HCT116 (cell line): ENCODE data around the gene CTNNAL1. TPM values are rescaled to one million over a fixed set of nuclear protein-coding genes. Genes with fewer than 3 reads are reported as not detected.
"Not testable (repeated sequence)": the region's sequence is repeated elsewhere in the genome, so short reads cannot be mapped to it uniquely, and the experiment has no call there.

ENCODE experiments used
- ATAC-seq: fragments of 200-7000 bp; cut with Tn5 transposase; 2 replicates; pipeline ENCODE4 v1.9.1; 2020; ENCODE audit warnings: mild to moderate bottlenecking, moderate library complexity
- BruUV-seq: library from RNA; stranded (reverse); fragments of 400-500 nt; replicated peaks from 2 replicates; lab custom pipeline; 2021; lab: Mats Ljungman, UMichigan
- CTCF ChIA-PET: fragments of 300-600 bp; sonication (Branson Sonifier 250); formaldehyde crosslinking; loops from one replicate; lab custom pipeline; 2021; ENCODE audit warnings: antibody characterized with exemption; lab: Charles Lee
- POLR2A ChIA-PET: fragments of 300-600, 350-600 bp; sonication (Branson Sonifier 250); formaldehyde crosslinking; loops from one replicate; lab custom pipeline; 2021; ENCODE audit warnings: antibody characterized with exemption; lab: Charles Lee
- RAD21 ChIA-PET, 2 experiments: fragments of 300-600 bp; sonication (Branson Sonifier 250); formaldehyde crosslinking; loops; one replicate each; lab custom pipeline; 2023; ENCODE audit warnings: low total read pairs in 2 of 2; ENCODE audit not compliant: uncharacterized antibody in 2 of 2, unreplicated experiment in 2 of 2, low non-redundant PET in 1 of 2; lab: Charles Lee
- DNase-seq: peaks from one replicate; pipeline ENCODE4 v3.0.0-alpha.2; 2010; ENCODE audit warnings: low read depth, low spot score
- H2AFZ ChIP-seq: fragments of 200-600 bp; shearing (Covaris generic), sonication (generic); 2 replicates; pipeline ENCODE4 v1.6.1; 2017; ENCODE audit warnings: low read depth, mixed run types, mixed read lengths, antibody characterized with exemption, low read length; ENCODE audit not compliant: poor library complexity, severe bottlenecking
- H3K27ac ChIP-seq: 2 replicates; pipeline ENCODE4 v1.5.1; 2012; ENCODE audit warnings: low read depth, low read length
- H3K27me3 ChIP-seq: fragments of 200-600 bp; sonication (generic); 2 replicates; pipeline ENCODE4 v1.6.1; 2016; ENCODE audit warnings: mixed run types, low read length, mixed read lengths; ENCODE audit not compliant: insufficient read depth
- H3K36me3 ChIP-seq, 2 experiments: fragments of 200-500 bp in 1 of 2; fragments of 200-600 bp in 1 of 2; sonication (Bioruptor generic) in 1 of 2; sonication (generic) in 1 of 2; 2 replicates each; pipeline versions ENCODE4 v1.5.1 to v1.6.1; 2014 to 2016; ENCODE audit warnings: low read length in 2 of 2, inconsistent platforms in 1 of 2, mixed read lengths in 1 of 2, mixed run types in 1 of 2; ENCODE audit not compliant: insufficient read depth in 2 of 2, control insufficient read depth in 1 of 2
- H3K4me1 ChIP-seq, 2 experiments: fragments of 200-600 bp in 1 of 2; sonication (generic) in 1 of 2; 2 replicates each; pipeline versions ENCODE4 v1.5.1 to v1.6.1; 2012 to 2017; ENCODE audit warnings: low read length in 2 of 2, inconsistent platforms in 1 of 2, mild to moderate bottlenecking in 1 of 2, mixed read lengths in 1 of 2, mixed run types in 1 of 2, moderate library complexity in 1 of 2; ENCODE audit not compliant: insufficient read depth in 2 of 2, control insufficient read depth in 1 of 2
- H3K4me2 ChIP-seq: fragments of 200-600 bp; sonication (generic); 2 replicates; pipeline ENCODE4 v1.6.1; 2017; ENCODE audit warnings: mixed run types, low read length, mixed read lengths
- H3K4me3 ChIP-seq, 2 experiments: fragments of 200-600 bp in 1 of 2; sonication (generic) in 1 of 2; replicated peaks in 1 of 2; 2 replicates each; pipeline ENCODE4 v1.5.1; 2011 to 2016; ENCODE audit warnings: low read length in 2 of 2, control low read depth in 1 of 2, low read depth in 1 of 2, mild to moderate bottlenecking in 1 of 2, mixed read lengths in 1 of 2, mixed run types in 1 of 2
- H3K79me2 ChIP-seq: fragments of 200-600 bp; sonication (generic); 2 replicates; pipeline ENCODE4 v1.6.1; 2017; ENCODE audit warnings: mild to moderate bottlenecking, mixed run types, low read length, moderate library complexity, mixed read lengths; ENCODE audit not compliant: insufficient read depth
- H3K9ac ChIP-seq: fragments of 200-600 bp; sonication (generic); 2 replicates; pipeline ENCODE4 v1.6.1; 2016; ENCODE audit warnings: low read length, mixed read lengths
- H3K9me2 ChIP-seq: fragments of 200-600 bp; sonication (generic), shearing (Covaris generic); 2 replicates; pipeline ENCODE4 v1.6.1; 2017; ENCODE audit warnings: mixed run types, mild to moderate bottlenecking, moderate library complexity; ENCODE audit not compliant: insufficient read depth
- H3K9me3 ChIP-seq, 2 experiments: fragments of 200-500 bp in 1 of 2; fragments of 200-600 bp in 1 of 2; sonication (Bioruptor generic) in 1 of 2; sonication (generic) in 1 of 2; 2 replicates each; pipeline ENCODE4 v1.6.1; 2014 to 2017; ENCODE audit warnings: low read length in 2 of 2, mixed read lengths in 2 of 2, inconsistent platforms in 1 of 2, low read depth in 1 of 2, mild to moderate bottlenecking in 1 of 2, mixed run types in 1 of 2, moderate library complexity in 1 of 2; ENCODE audit not compliant: control insufficient read depth in 1 of 2, insufficient read depth in 1 of 2
- H4K20me1 ChIP-seq: fragments of 200-600 bp; sonication (generic), shearing (Covaris generic); 2 replicates; pipeline ENCODE4 v1.6.1; 2017; ENCODE audit warnings: mixed run types, mild to moderate bottlenecking, moderate library complexity; ENCODE audit not compliant: insufficient read depth
- EZH2phosphoT487 ChIP-seq: fragments of 200-600 bp; IDR thresholded peaks from 2 replicates; pipeline ENCODE4 v1.6.1; 2018; ENCODE audit warnings: antibody characterized with exemption, borderline replicate concordance
- FOSL1 ChIP-seq: IDR thresholded peaks from 2 replicates; pipeline ENCODE4 v1.6.1; 2012; ENCODE audit warnings: low read depth
- JUND ChIP-seq: IDR thresholded peaks from 2 replicates; pipeline ENCODE4 v1.6.1; 2012
- POLR2A ChIP-seq: IDR thresholded peaks from 2 replicates; pipeline ENCODE4 v1.7.0; 2011; ENCODE audit warnings: borderline replicate concordance; ENCODE audit not compliant: insufficient read depth, insufficient read length; ENCODE audit errors: extremely low read depth
- SP1 ChIP-seq: IDR thresholded peaks from 2 replicates; pipeline ENCODE4 v1.6.1; 2012; ENCODE audit warnings: low read depth
- SRF ChIP-seq: IDR thresholded peaks from 2 replicates; pipeline ENCODE4 v1.6.1; 2012; ENCODE audit warnings: low read depth
- ZFX ChIP-seq: fragments of 450-650 bp; IDR thresholded peaks from 2 replicates; pipeline ENCODE4 v1.6.1; 2017
- ZNF274 ChIP-seq: fragments of 200-500 bp; sonication (Bioruptor generic); IDR thresholded peaks from 2 replicates; pipeline ENCODE4 v1.6.1; 2014; ENCODE audit warnings: mild to moderate bottlenecking, low read depth, low read length, inconsistent platforms
- intact Hi-C: fragments of 100-400 bp; cut with micrococcal nuclease; formaldehyde crosslinking; loops from 2 replicates; pipeline ENCODE4 v1.10.0; 2022
- total RNA-seq: library from RNA; stranded (reverse); gene quantifications from one replicate; pipeline ENCODE4 v1.2.1, GENCODE V29; 2021; ENCODE audit not compliant: unreplicated experiment
- TF ChIP-seq, protein P1 (sequence below), 3 experiments: fragments of 200-600 bp in 1 of 3; sonication (generic) in 1 of 3; IDR thresholded peaks in 2 of 3; conservative IDR thresholded peaks in 1 of 3; 2 replicates each; pipeline ENCODE4 v1.5.1; 2012 to 2017; ENCODE audit warnings: low read depth in 2 of 3, low read length in 2 of 3, antibody characterized with exemption in 1 of 3, borderline replicate concordance in 1 of 3, control low read depth in 1 of 3, mild to moderate bottlenecking in 1 of 3, mixed read lengths in 1 of 3, mixed run types in 1 of 3, moderate library complexity in 1 of 3; ENCODE audit not compliant: insufficient read depth in 1 of 3
- TF ChIP-seq, protein P2 (sequence below): IDR thresholded peaks from 2 replicates; pipeline ENCODE4 v1.6.1; 2011; ENCODE audit warnings: mild to moderate bottlenecking, low read length, moderate library complexity; ENCODE audit not compliant: insufficient replicate concordance; ENCODE audit errors: extremely low read depth
- TF ChIP-seq, protein P3 (sequence below): IDR thresholded peaks from 2 replicates; pipeline ENCODE4 v1.6.1; 2012

CTNNAL1 gene
- total RNA-seq, 1 experiment from 2014 or later: 87.2 TPM

DNA sequence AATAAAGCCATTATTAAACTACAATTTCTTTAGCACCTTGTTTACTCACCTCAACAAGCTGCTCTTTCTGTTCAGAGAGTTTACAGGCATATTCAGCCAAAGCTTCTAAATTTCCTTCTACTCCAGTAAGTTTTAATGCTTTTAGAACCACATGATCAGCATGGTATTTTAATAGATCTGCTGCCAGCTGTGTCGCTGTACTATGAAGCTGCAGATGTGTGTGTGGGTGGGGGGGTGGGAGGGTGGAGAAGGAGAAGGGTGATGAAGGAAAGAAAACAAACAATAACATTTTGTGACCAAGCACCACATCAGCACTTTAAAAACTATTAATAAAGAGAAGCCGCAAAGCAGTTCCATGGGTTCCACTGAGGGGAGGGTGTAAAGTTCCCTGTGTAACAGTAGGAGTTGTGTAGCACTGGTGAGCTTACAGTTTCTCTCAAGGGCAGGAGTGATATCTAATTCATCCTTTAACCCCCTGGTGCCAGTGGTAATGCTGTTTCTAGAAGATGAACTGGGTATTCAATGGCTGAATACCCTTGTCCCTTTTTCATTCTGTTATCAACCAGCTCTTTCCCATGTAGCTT is 40.6 kb downstream of the CTNNAL1 start (continued):
- TF ChIP-seq, protein P1, sequence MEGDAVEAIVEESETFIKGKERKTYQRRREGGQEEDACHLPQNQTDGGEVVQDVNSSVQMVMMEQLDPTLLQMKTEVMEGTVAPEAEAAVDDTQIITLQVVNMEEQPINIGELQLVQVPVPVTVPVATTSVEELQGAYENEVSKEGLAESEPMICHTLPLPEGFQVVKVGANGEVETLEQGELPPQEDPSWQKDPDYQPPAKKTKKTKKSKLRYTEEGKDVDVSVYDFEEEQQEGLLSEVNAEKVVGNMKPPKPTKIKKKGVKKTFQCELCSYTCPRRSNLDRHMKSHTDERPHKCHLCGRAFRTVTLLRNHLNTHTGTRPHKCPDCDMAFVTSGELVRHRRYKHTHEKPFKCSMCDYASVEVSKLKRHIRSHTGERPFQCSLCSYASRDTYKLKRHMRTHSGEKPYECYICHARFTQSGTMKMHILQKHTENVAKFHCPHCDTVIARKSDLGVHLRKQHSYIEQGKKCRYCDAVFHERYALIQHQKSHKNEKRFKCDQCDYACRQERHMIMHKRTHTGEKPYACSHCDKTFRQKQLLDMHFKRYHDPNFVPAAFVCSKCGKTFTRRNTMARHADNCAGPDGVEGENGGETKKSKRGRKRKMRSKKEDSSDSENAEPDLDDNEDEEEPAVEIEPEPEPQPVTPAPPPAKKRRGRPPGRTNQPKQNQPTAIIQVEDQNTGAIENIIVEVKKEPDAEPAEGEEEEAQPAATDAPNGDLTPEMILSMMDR (IDR thresholded peaks at IDR 0.05 in 2 of 3, conservative IDR thresholded peaks at IDR 0.05 in 1 of 3; ENCODE audit: borderline replicate concordance in 1 of 3, insufficient read depth in 1 of 3, low read depth in 2 of 3, low read length in 2 of 3): no peak
- TF ChIP-seq, protein P2, sequence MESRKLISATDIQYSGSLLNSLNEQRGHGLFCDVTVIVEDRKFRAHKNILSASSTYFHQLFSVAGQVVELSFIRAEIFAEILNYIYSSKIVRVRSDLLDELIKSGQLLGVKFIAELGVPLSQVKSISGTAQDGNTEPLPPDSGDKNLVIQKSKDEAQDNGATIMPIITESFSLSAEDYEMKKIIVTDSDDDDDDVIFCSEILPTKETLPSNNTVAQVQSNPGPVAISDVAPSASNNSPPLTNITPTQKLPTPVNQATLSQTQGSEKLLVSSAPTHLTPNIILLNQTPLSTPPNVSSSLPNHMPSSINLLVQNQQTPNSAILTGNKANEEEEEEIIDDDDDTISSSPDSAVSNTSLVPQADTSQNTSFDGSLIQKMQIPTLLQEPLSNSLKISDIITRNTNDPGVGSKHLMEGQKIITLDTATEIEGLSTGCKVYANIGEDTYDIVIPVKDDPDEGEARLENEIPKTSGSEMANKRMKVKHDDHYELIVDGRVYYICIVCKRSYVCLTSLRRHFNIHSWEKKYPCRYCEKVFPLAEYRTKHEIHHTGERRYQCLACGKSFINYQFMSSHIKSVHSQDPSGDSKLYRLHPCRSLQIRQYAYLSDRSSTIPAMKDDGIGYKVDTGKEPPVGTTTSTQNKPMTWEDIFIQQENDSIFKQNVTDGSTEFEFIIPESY: no peak
- TF ChIP-seq, protein P3, sequence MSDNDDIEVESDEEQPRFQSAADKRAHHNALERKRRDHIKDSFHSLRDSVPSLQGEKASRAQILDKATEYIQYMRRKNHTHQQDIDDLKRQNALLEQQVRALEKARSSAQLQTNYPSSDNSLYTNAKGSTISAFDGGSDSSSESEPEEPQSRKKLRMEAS: no peak
- TF ChIP-seq FOSL1 (no peak), POLR2A (no peak), EZH2phosphoT487 (no peak), SRF (no peak)
- TF ChIP-seq, all 23 proteins: peak for 0

DNA sequence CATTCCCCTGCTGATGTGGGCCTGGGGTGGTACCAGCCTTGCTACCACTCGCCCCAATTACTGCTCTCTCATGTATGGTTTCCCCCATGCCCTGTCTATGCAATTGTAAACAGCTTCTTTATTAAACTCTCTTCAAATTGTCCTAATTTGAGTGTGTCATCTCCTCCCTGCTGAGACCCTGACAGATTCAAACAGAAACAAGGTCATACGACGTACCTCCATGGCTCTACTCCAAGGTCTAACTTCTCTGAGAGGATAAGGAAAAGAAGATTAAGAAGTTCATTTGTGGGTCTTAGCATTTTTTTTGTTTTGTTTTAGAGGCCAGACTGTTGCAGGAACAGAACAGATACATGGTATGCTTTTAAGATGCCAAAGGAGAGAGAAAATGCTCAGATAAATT is 41.1 kb downstream of the CTNNAL1 start:
- intact Hi-C loops: no loop called here
- Histone ChIP-seq H3K9me3 (no peaks in the 10 kb centered on the region), H3K9me2 (no peaks in the 10 kb centered on the region), H3K4me2 (no peak overlapping the region), H3K4me1 (no peaks in the 10 kb centered on the region), H3K9ac (no peak overlapping the region), H2AFZ (no peak overlapping the region), H3K27ac (no peak overlapping the region), H3K4me3 (no peak overlapping the region), H3K27me3 (no peaks in the 10 kb centered on the region), H3K36me3 (peaks cover 0 to 22% of the 10 kb centered on the region in 2 experiments; a peak in 1 of 4 replicates), H4K20me1 (no peaks in the 10 kb centered on the region), H3K79me2 (no peaks in the 10 kb centered on the region)
- POLR2A ChIA-PET: no interaction called here
- ATAC-seq (no peak), DNase-seq (no peak)
- CTCF ChIA-PET: no interaction called here
- no TSS peak for BruUV-seq
- RAD21 ChIA-PET: no interaction called here
- TF ChIP-seq ZNF274 (no peak), SP1 (no peak), ZFX (no peak), JUND (no peak), FOSL1 (no peak)
- TF ChIP-seq, protein P3: no peak

DNA sequence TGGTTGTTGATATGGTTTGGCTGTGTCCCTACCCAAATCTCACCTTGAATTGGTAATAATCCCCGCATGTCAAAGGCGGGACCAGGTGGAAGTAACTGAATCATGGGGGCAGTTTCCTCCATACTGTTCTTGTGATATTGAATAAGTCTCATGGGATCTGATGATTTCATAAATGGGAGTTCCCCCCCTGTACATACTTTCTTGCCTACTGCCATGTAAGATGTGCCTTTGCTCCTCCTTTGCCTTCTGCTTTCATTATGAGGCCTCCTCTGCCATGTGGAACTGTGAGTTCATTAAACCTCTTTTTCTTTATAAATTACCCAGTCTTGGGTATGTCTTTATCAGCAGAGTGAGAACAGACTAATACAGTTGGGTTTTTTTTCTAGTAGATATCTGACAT is 41.9 kb downstream of the CTNNAL1 start:
- H2AFZ ChIP-seq, intact Hi-C loops, H3K4me1 ChIP-seq, H3K79me2 ChIP-seq, H3K4me2 ChIP-seq, ATAC-seq, H3K4me3 ChIP-seq, H3K27ac ChIP-seq, H3K9me2 ChIP-seq, H3K9ac ChIP-seq, H3K27me3 ChIP-seq, POLR2A ChIA-PET, RAD21 ChIA-PET, BruUV-seq, CTCF ChIA-PET, H3K9me3 ChIP-seq, DNase-seq, H4K20me1 ChIP-seq: not testable (repeated sequence)
- H3K36me3 ChIP-seq: peaks cover 0 to 22% of the 10 kb centered on the region in 2 experiments; a peak in 1 of 4 replicates
